GM12878 (cell line): ENCODE measurements around the gene PDLIM3. TPM values are rescaled to one million over a fixed set of nuclear protein-coding genes. Genes with fewer than 3 reads are reported as not detected.

Experiments used
- ATAC-seq: fragments of 200-7000 bp; cut with Tn5 transposase; 3 replicates; pipeline ENCODE4 v1.9.1; 2020; ENCODE audit warnings: mild to moderate bottlenecking, moderate library complexity
- BruUV-seq: library from RNA; stranded (reverse); fragments of 400-500 nt; replicated peaks from 2 replicates; lab custom pipeline; 2021; lab: Mats Ljungman, UMichigan
- CTCF ChIA-PET: fragments of 300-600 bp; sonication (Branson Sonifier 250); formaldehyde crosslinking; extraction: SDS; loops from one replicate; lab custom pipeline; 2021; ENCODE audit warnings: inconsistent platforms; lab: Yijun Ruan, JAX
- POLR2A ChIA-PET: fragments of 350-600 bp; formaldehyde crosslinking; extraction: SDS; loops from one replicate; lab custom pipeline; 2021; ENCODE audit warnings: inconsistent platforms; lab: Charles Lee
- RAD21 ChIA-PET: fragments of 300-600 bp; sonication (Branson Sonifier 250); formaldehyde crosslinking; loops from one replicate; lab custom pipeline; 2023; ENCODE audit warnings: antibody characterized with exemption; ENCODE audit not compliant: unreplicated experiment; lab: Charles Lee
- SMC1A ChIA-PET: fragments of 300-600 bp; sonication (Branson Sonifier 250); formaldehyde crosslinking; loops from one replicate; lab custom pipeline; 2023; ENCODE audit not compliant: unreplicated experiment, uncharacterized antibody; lab: Charles Lee
- DNase-seq: peaks from one replicate; pipeline ENCODE4 v3.0.0-alpha.2; 2011; ENCODE audit warnings: low read depth, low spot score
- FAIRE-seq: peaks from 3 replicates; lab custom pipeline; 2011; peaks lifted over from hg19 to GRCh38; lab: Jason Lieb, UNC
- H2AFZ ChIP-seq: 2 replicates; pipeline ENCODE4 v1.6.0; 2011; ENCODE audit warnings: low read depth, low read length, control low read depth; ENCODE audit not compliant: control insufficient read depth
- H3K27ac ChIP-seq: 2 replicates; pipeline ENCODE4 v1.5.1; 2011; ENCODE audit warnings: control low read depth; ENCODE audit not compliant: control insufficient read depth, insufficient read depth
- H3K27me3 ChIP-seq, 2 experiments: replicated peaks in 1 of 2; 2 replicates each; pipeline versions ENCODE4 v1.6.0 to v1.6.1; 2011; ENCODE audit warnings: low read length in 1 of 2; ENCODE audit not compliant: control insufficient read depth in 2 of 2, insufficient read depth in 2 of 2
- H3K36me3 ChIP-seq, 2 experiments: 2 replicates each; pipeline ENCODE4 v1.5.1; 2011; ENCODE audit warnings: low read length in 1 of 2; ENCODE audit not compliant: control insufficient read depth in 2 of 2, insufficient read depth in 2 of 2
- H3K4me1 ChIP-seq: 2 replicates; pipeline ENCODE4 v1.6.1; 2011; ENCODE audit warnings: mild to moderate bottlenecking, low read length, moderate library complexity, mixed read lengths; ENCODE audit not compliant: control insufficient read depth, insufficient read depth
- H3K4me2 ChIP-seq: 2 replicates; pipeline ENCODE4 v1.6.0; 2011; ENCODE audit warnings: control low read depth; ENCODE audit not compliant: control insufficient read depth, insufficient read depth
- H3K4me3 ChIP-seq: fragments of 200-600 bp; sonication (generic); 2 replicates; pipeline ENCODE4 v1.5.1; 2016
- H3K79me2 ChIP-seq: 2 replicates; pipeline ENCODE4 v1.6.0; 2011; ENCODE audit warnings: low read length; ENCODE audit not compliant: control insufficient read depth, insufficient read depth
- H3K9ac ChIP-seq: 2 replicates; pipeline ENCODE4 v1.8.0; 2011; ENCODE audit warnings: low read length, control low read depth, mixed read lengths; ENCODE audit not compliant: control insufficient read depth, insufficient read depth
- H3K9me3 ChIP-seq: replicated peaks from 3 replicates; pipeline ENCODE4 v1.5.1; 2011; ENCODE audit warnings: mild to moderate bottlenecking, low read length; ENCODE audit not compliant: control insufficient read depth, insufficient read depth
- H4K20me1 ChIP-seq: 2 replicates; pipeline ENCODE4 v1.6.0; 2011; ENCODE audit not compliant: control insufficient read depth, insufficient read depth
- CUX1 ChIP-seq: IDR thresholded peaks from 2 replicates; pipeline ENCODE4 v1.6.1; 2012; ENCODE audit warnings: improper control_type of control experiment, low read depth, low read length; ENCODE audit not compliant: insufficient replicate concordance
- NR2C1 ChIP-seq: fragments of 450-650 bp; IDR thresholded peaks from 2 replicates; pipeline ENCODE4 v1.6.1; 2017; ENCODE audit warnings: antibody characterized with exemption, mild to moderate bottlenecking, moderate library complexity
- POU2F2 ChIP-seq: IDR thresholded peaks from 3 replicates; pipeline ENCODE4 v1.6.1; 2011; ENCODE audit warnings: low read depth, mild to moderate bottlenecking, low read length, borderline replicate concordance
- RCOR1 ChIP-seq: conservative IDR thresholded peaks from 2 replicates; pipeline ENCODE4 v1.6.1; 2012; ENCODE audit warnings: low read depth, low read length, improper control_type of control experiment
- RELA ChIP-seq: fragments of 450-650 bp; IDR thresholded peaks from 2 replicates; pipeline ENCODE4 v1.8.0; 2014; ENCODE audit warnings: borderline replicate concordance; ENCODE audit not compliant: partially characterized antibody
- TAF1 ChIP-seq: IDR thresholded peaks from 2 replicates; pipeline ENCODE4 v1.6.1; 2011; ENCODE audit warnings: mild to moderate bottlenecking, low read depth, low read length, borderline replicate concordance
- TBL1XR1 ChIP-seq: IDR thresholded peaks from 2 replicates; pipeline ENCODE4 v1.6.1; 2012; ENCODE audit warnings: low read depth, low read length, improper control_type of control experiment
- TCF7 ChIP-seq: IDR thresholded peaks from 2 replicates; pipeline ENCODE4 v1.6.1; 2014; ENCODE audit warnings: antibody characterized with exemption, borderline replicate concordance
- WGBS: methylation state at CpG from one replicate; pipeline ENCODE4 v1.1.6; 2016; ENCODE audit warnings: low lambda C conversion rate; ENCODE audit not compliant: insufficient replicate concordance, insufficient coverage; ENCODE audit errors: missing lambda C conversion rate; 5-methylcytosine and 5-hydroxymethylcytosine counted together
- in situ Hi-C: fragments of 300-500 bp; cut with MboI; formaldehyde crosslinking; loops from 9 replicates; pipeline ENCODE4 v1.14.3; 2018; ENCODE audit warnings: mixed read lengths
- intact Hi-C: fragments of 100-400 bp; cut with micrococcal nuclease; formaldehyde crosslinking; loops from one replicate; pipeline ENCODE4 v1.14.2; 2022; ENCODE audit not compliant: unreplicated experiment
- polyA plus RNA-seq, 11 experiments: library from polyadenylated mRNA; depleted of rRNA in 4 of 11; unstranded in 6 of 11; stranded (reverse) in 5 of 11; fragments of >200 nt; fragmentation: Nextera tagmentation in 4 of 11; fragmentation: Illumina TruSeq in 1 of 11; extraction: Ambion mirVana in 4 of 11; extraction: Trizol in 1 of 11; gene quantifications; 1 replicate in 1 of 11; 2 replicates in 10 of 11; pipeline versions ENCODE4 v1.2.1 to v1.2.3, GENCODE V29; 2011 to 2016; ENCODE audit warnings: inconsistent platforms in 2 of 11, missing spikeins in 2 of 11, low read depth in 1 of 11
- total RNA-seq, 4 experiments: library from RNA; depleted of rRNA in 3 of 4; stranded (reverse); fragments of >200 nt in 3 of 4; fragmentation: Illumina TruSeq in 1 of 4; extraction: Trizol in 1 of 4; gene quantifications; 2 replicates each; pipeline versions ENCODE4 v1.2.1 to v1.2.3, GENCODE V29; 2013 to 2021

Gene PDLIM3
- total and polyA plus RNA-seq, 10 of the 15 experiments (the other 5 are each of a cell fraction or from before 2014, with no cell fraction given): 0.04 to 0.43 (median 0.08) TPM; not detected in 7

- DNase-seq (no peak), FAIRE-seq (no peak), ATAC-seq (no peak)
- ChIA-PET CTCF (no interaction called here), SMC1A (no interaction called here), RAD21 (no interaction called here), POLR2A (no interaction called here)
- no peaks in the 10 kb centered on the region for H4K20me1 ChIP-seq
- no peak overlapping the region for H3K4me3 ChIP-seq
- H3K27ac ChIP-seq: no peak overlapping the region
- no peaks in the 10 kb centered on the region for H3K27me3 ChIP-seq
- in situ Hi-C loops: no loop called here
- 83% methylated on average over 4 of the region's 4 CpGs for WGBS
- intact Hi-C loops: no loop called here
- H3K9ac ChIP-seq: no peak overlapping the region
- H3K36me3 ChIP-seq: no peaks in the 10 kb centered on the region
- no peak for TF ChIP-seq TCF7
- TF ChIP-seq POU2F2: no peak
- no peak for TF ChIP-seq CUX1
- TF ChIP-seq TBL1XR1: no peak
- no peak for TF ChIP-seq RCOR1
- no peak for TF ChIP-seq NR2C1
- TF ChIP-seq TAF1: no peak
- no peak for TF ChIP-seq RELA
- no TSS peak for BruUV-seq
- no peaks in the 10 kb centered on the region for H3K79me2 ChIP-seq
- no peak overlapping the region for H2AFZ ChIP-seq
- H3K4me1 ChIP-seq: no peaks in the 10 kb centered on the region
- no peak overlapping the region for H3K4me2 ChIP-seq
- H3K9me3 ChIP-seq: no peaks in the 10 kb centered on the region
These were observed 15.2 kb downstream of the PDLIM3 start for GRCh38 chr4:185520119-185520518.
